GM21737 (cell line): ENCODE measurements around the gene CNOT10.

Source experiments
- ATAC-seq: cut with Tn5 transposase; IDR thresholded peaks from one replicate; pipeline ENCODE4 v1.9.1; 2021; ENCODE audit warnings: mild to moderate bottlenecking, moderate library complexity; ENCODE audit not compliant: unreplicated experiment

Gene CNOT10

GRCh38 chr3:32817558-32818228, 132.7 kb downstream of the CNOT10 start, which contains the start of gene TRIM71:
Gene TRIM71, plus strand, starts transcription at chr3:32817997. Its CDS starts 84 bp downstream, at chr3:32818081.
- no peak for ATAC-seq

- ATAC-seq = no peak
Measured at GRCh38 chr3:32818229-32818969, 133.4 kb downstream of the CNOT10 start.

- ATAC-seq = no peak
Measured at GRCh38 chr3:32818970-32819511, 134.1 kb downstream of the CNOT10 start.

- no peak for ATAC-seq
Measured at GRCh38 chr3:32819551-32820348, 134.8 kb downstream of the CNOT10 start.

- ATAC-seq = no peak
Measured at GRCh38 chr3:32820430-32820829, 135.4 kb downstream of the CNOT10 start.

- no peak for ATAC-seq
Measured at GRCh38 chr3:32820971-32821685, 136.1 kb downstream of the CNOT10 start.

GRCh38 chr3:32821686-32822296, 136.8 kb downstream of the CNOT10 start:
- ATAC-seq = no peak

- no peak for ATAC-seq
Measured at GRCh38 chr3:32822609-32823498, 137.9 kb downstream of the CNOT10 start.
